Measurements from ENCODE around the gene SPHKAP.

The SPHKAP gene

GRCh38 chr2:228131833-228132232 lies 49.7 kb downstream of the SPHKAP start:
- TF ChIP-seq CTCF (IDR thresholded peaks at IDR 0.05; ENCODE audit: insufficient read depth, low read depth, low read length, missing control alignments), result no peak
- no peak for DNase-seq (ENCODE audit: low read depth)
- H3K4me3 ChIP-seq (ENCODE audit: low read depth, low read length), result no peak overlapping the region

GRCh38 chr2:228126401-228126800 lies 55.1 kb downstream of the SPHKAP start:
- no peak overlapping the region for H3K4me3 ChIP-seq (ENCODE audit: low read depth, low read length)
- TF ChIP-seq CTCF (IDR thresholded peaks at IDR 0.05; ENCODE audit: insufficient read depth, low read depth, low read length, missing control alignments), result no peak
- no peak for DNase-seq (ENCODE audit: low read depth)

- TF ChIP-seq CTCF (IDR thresholded peaks at IDR 0.05; ENCODE audit: insufficient read depth, low read depth, low read length, missing control alignments), result no peak
- no peak for DNase-seq (ENCODE audit: low read depth)
- H3K4me3 ChIP-seq (ENCODE audit: low read depth, low read length), result no peak overlapping the region
These were observed 62.5 kb downstream of the SPHKAP start for GRCh38 chr2:228118940-228119339.

GRCh38 chr2:228107846-228108245 lies 73.6 kb downstream of the SPHKAP start:
- no peak overlapping the region for H3K4me3 ChIP-seq (ENCODE audit: low read depth, low read length)
- no peak for TF ChIP-seq CTCF (IDR thresholded peaks at IDR 0.05; ENCODE audit: insufficient read depth, low read depth, low read length, missing control alignments)
- no peak for DNase-seq (ENCODE audit: low read depth)

- no peak for TF ChIP-seq CTCF (IDR thresholded peaks at IDR 0.05; ENCODE audit: insufficient read depth, low read depth, low read length, missing control alignments)
- DNase-seq (ENCODE audit: low read depth), result no peak
- H3K4me3 ChIP-seq (ENCODE audit: low read depth, low read length), result no peak overlapping the region
These were observed 75.8 kb downstream of the SPHKAP start for GRCh38 chr2:228105526-228106250.

GRCh38 chr2:228104215-228104614 lies 77.3 kb downstream of the SPHKAP start:
- H3K4me3 ChIP-seq (ENCODE audit: low read depth, low read length), result no peak overlapping the region
- no peak for DNase-seq (ENCODE audit: low read depth)
- TF ChIP-seq CTCF (IDR thresholded peaks at IDR 0.05; ENCODE audit: insufficient read depth, low read depth, low read length, missing control alignments), result no peak

GRCh38 chr2:228103379-228103778 lies 78.1 kb downstream of the SPHKAP start:
- DNase-seq (ENCODE audit: low read depth), result no peak
- TF ChIP-seq CTCF (IDR thresholded peaks at IDR 0.05; ENCODE audit: insufficient read depth, low read depth, low read length, missing control alignments), result no peak

More at GRCh38 chr2:228103379-228103778, 78.1 kb downstream of the SPHKAP start:
- H3K4me3 ChIP-seq (ENCODE audit: low read depth, low read length), result no peak overlapping the region

Measured in GM12865 (cell line).